K562 (cell line): Measurements from ENCODE around the gene PTPRE. TPM values are rescaled to one million over a fixed set of nuclear protein-coding genes. Genes with fewer than 3 reads are reported as not detected.

Experiments
- ATAC-seq: fragments of 200-7000 bp; cut with Tn5 transposase; 3 replicates; pipeline ENCODE4 v1.9.1; 2020; ENCODE audit warnings: moderate library complexity
- BruUV-seq: library from RNA; stranded (reverse); fragments of 400-500 nt; replicated peaks from 2 replicates; lab custom pipeline; 2021; lab: Mats Ljungman, UMichigan
- CTCF ChIA-PET: fragments of 300-600 bp; formaldehyde crosslinking; extraction: SDS; loops from one replicate; lab custom pipeline; 2021; ENCODE audit warnings: low intra/inter-chr PET ratio; lab: Yijun Ruan, JAX
- POLR2A ChIA-PET: fragments of 300-600, 350-650 bp; sonication (Branson Sonifier 250); formaldehyde crosslinking; extraction: SDS; loops from one replicate; lab custom pipeline; 2021; ENCODE audit warnings: antibody characterized with exemption, inconsistent platforms; lab: Yijun Ruan, JAX
- DNase-seq, 4 experiments: peaks; one replicate each; pipeline versions ENCODE4 v3.0.0 to v3.0.0-alpha.2; 2011 to 2018; ENCODE audit warnings: low spot score in 3 of 4, mixed read lengths in 3 of 4; ENCODE audit errors: extremely low read depth in 1 of 4
- FAIRE-seq: peaks from 2 replicates; lab custom pipeline; 2011; peaks lifted over from hg19 to GRCh38; lab: Jason Lieb, UNC
- H2AFZ ChIP-seq: 2 replicates; pipeline ENCODE4 v1.6.0; 2011; ENCODE audit warnings: low read depth, low read length, control low read depth, inconsistent platforms
- H3K27ac ChIP-seq: fragments of 200-600 bp; 3 replicates; pipeline ENCODE4 v1.8.0; 2011; ENCODE audit warnings: low read depth, mild to moderate bottlenecking, control low read depth, inconsistent platforms, low read length, moderate library complexity, mixed read lengths; ENCODE audit errors: extremely low read depth
- H3K27me3 ChIP-seq, 2 experiments: fragments of 300-600 bp in 1 of 2; 2 replicates in 1 of 2; 3 replicates in 1 of 2; pipeline versions ENCODE4 v1.6.0 to v1.8.0; 2011; ENCODE audit warnings: inconsistent platforms in 2 of 2, low read length in 2 of 2, mild to moderate bottlenecking in 1 of 2, mixed read lengths in 1 of 2, moderate library complexity in 1 of 2; ENCODE audit not compliant: control insufficient read depth in 2 of 2, insufficient read depth in 2 of 2
- H3K36me3 ChIP-seq: fragments of 300-600 bp; 3 replicates; pipeline ENCODE4 v1.8.0; 2011; ENCODE audit warnings: mild to moderate bottlenecking, low read length, inconsistent platforms; ENCODE audit not compliant: control insufficient read depth, insufficient read depth
- H3K4me1 ChIP-seq, 2 experiments: fragments of 200-600 bp in 1 of 2; replicated peaks in 1 of 2; 2 replicates in 1 of 2; 3 replicates in 1 of 2; pipeline versions ENCODE4 v1.5.1 to v1.8.0; 2011; ENCODE audit warnings: inconsistent platforms in 2 of 2, low read length in 2 of 2, mild to moderate bottlenecking in 1 of 2, mixed read lengths in 1 of 2, moderate library complexity in 1 of 2; ENCODE audit not compliant: control insufficient read depth in 2 of 2, insufficient read depth in 2 of 2
- H3K4me2 ChIP-seq: 2 replicates; pipeline ENCODE4 v1.6.1; 2011; ENCODE audit warnings: low read length, control low read depth, inconsistent platforms, mixed read lengths; ENCODE audit not compliant: insufficient read depth
- H3K4me3 ChIP-seq: fragments of 200-600 bp; sonication (generic), shearing (Covaris generic); 2 replicates; pipeline ENCODE4 v1.5.1; 2016; ENCODE audit warnings: control low read depth, inconsistent platforms
- H3K79me2 ChIP-seq: fragments of 200-600 bp; 3 replicates; pipeline ENCODE4 v1.8.0; 2011; ENCODE audit warnings: low read length, inconsistent platforms; ENCODE audit not compliant: control insufficient read depth, insufficient read depth
- H3K9ac ChIP-seq, 2 experiments: 2 replicates each; pipeline versions ENCODE4 v1.6.0 to v1.6.1; 2011; ENCODE audit warnings: low read depth in 2 of 2, low read length in 2 of 2, control low read depth in 1 of 2, inconsistent platforms in 1 of 2, mild to moderate bottlenecking in 1 of 2, mixed read lengths in 1 of 2; ENCODE audit not compliant: insufficient read depth in 1 of 2
- H3K9me1 ChIP-seq: one replicate; pipeline ENCODE4 v1.6.0; 2011; ENCODE audit warnings: inconsistent platforms, mild to moderate bottlenecking, low read length, moderate library complexity; ENCODE audit not compliant: control insufficient read depth, insufficient read depth
- H3K9me3 ChIP-seq: replicated peaks from 2 replicates; pipeline ENCODE4 v1.5.1; 2011; ENCODE audit warnings: low read depth, low read length, inconsistent platforms; ENCODE audit not compliant: control insufficient read depth, insufficient read depth
- H4K20me1 ChIP-seq: replicated peaks from 2 replicates; pipeline ENCODE4 v1.6.1; 2011; ENCODE audit warnings: low read length, inconsistent platforms, mixed read lengths; ENCODE audit not compliant: control insufficient read depth, insufficient read depth
- BCOR ChIP-seq: fragments of 450-650 bp; IDR thresholded peaks from 2 replicates; pipeline ENCODE4 v1.6.1; 2016
- CAMTA2 ChIP-seq: fragments of 250-450 bp; sonication (Bioruptor Pico); conservative IDR thresholded peaks from 2 replicates; pipeline ENCODE4 v1.5.1; 2022
- CHD2 ChIP-seq: IDR thresholded peaks from 2 replicates; pipeline ENCODE4 v1.6.1; 2011; ENCODE audit warnings: low read depth, low read length
- CLOCK ChIP-seq: fragments of 250-450 bp; sonication (Bioruptor Pico); IDR thresholded peaks from 2 replicates; pipeline ENCODE4 v1.4.0; 2020; ENCODE audit warnings: mild to moderate bottlenecking, moderate library complexity, borderline replicate concordance
- HLTF ChIP-seq: fragments of 450-650 bp; IDR thresholded peaks from 2 replicates; pipeline ENCODE4 v1.6.1; 2016
- HMGN3 ChIP-seq: IDR thresholded peaks from 2 replicates; pipeline ENCODE4 v1.6.1; 2011; ENCODE audit warnings: borderline replicate concordance, low read depth, mild to moderate bottlenecking, mixed read lengths, low read length; ENCODE audit not compliant: insufficient read length; ENCODE audit errors: extremely low read depth
- KAT7 ChIP-seq: sonication (generic); formaldehyde crosslinking; IDR thresholded peaks from 2 replicates; pipeline ENCODE4 v1.8.0; 2022; ENCODE audit warnings: missing genetic modification reagents, mild to moderate bottlenecking, borderline replicate concordance
- KHSRP ChIP-seq: fragments of 450-650 bp; IDR thresholded peaks from 2 replicates; pipeline ENCODE4 v1.6.1; 2017
- NFATC3 ChIP-seq: fragments of 450-650 bp; IDR thresholded peaks from 2 replicates; pipeline ENCODE4 v1.6.1; 2017; ENCODE audit warnings: mild to moderate bottlenecking
- NFRKB ChIP-seq: fragments of 450-650 bp; IDR thresholded peaks from 2 replicates; pipeline ENCODE4 v1.6.1; 2016; ENCODE audit warnings: low read depth
- SMAD3 ChIP-seq: fragments of 450-650 bp; formaldehyde crosslinking; conservative IDR thresholded peaks from 2 replicates; pipeline ENCODE4 v1.4.0; 2020; ENCODE audit warnings: mild to moderate bottlenecking
- SRSF7 ChIP-seq: fragments of 200-400 bp; formaldehyde crosslinking; optimal IDR thresholded peaks from 2 replicates; pipeline ENCODE3; 2017; ENCODE audit warnings: mild to moderate bottlenecking, low read depth, low read length
- TAF7 ChIP-seq: fragments of 450-650 bp; IDR thresholded peaks from 2 replicates; pipeline ENCODE4 v1.6.1; 2016; ENCODE audit warnings: missing genetic modification characterization, missing compliant biosample characterization
- TSC22D4 ChIP-seq: fragments of 450-650 bp; IDR thresholded peaks from 2 replicates; pipeline ENCODE4 v1.6.1; 2016; ENCODE audit warnings: missing genetic modification characterization, missing biosample characterization, control low read depth
- U2AF1 ChIP-seq: fragments of 200-400 bp; formaldehyde crosslinking; optimal IDR thresholded peaks from 2 replicates; pipeline ENCODE3; 2017; ENCODE audit warnings: mild to moderate bottlenecking, low read depth, low read length, moderate library complexity
- ZNF184 ChIP-seq: sonication (generic); formaldehyde crosslinking; IDR thresholded peaks from 2 replicates; pipeline ENCODE4 v1.5.0; 2020; ENCODE audit warnings: missing genetic modification reagents
- ZNF76 ChIP-seq: fragments of 250-450 bp; sonication (Bioruptor Pico); IDR thresholded peaks from 2 replicates; pipeline ENCODE4 v1.4.0; 2020; ENCODE audit warnings: mild to moderate bottlenecking, moderate library complexity, borderline replicate concordance
- ZSCAN32 ChIP-seq: fragments of 450-650 bp; formaldehyde crosslinking; IDR thresholded peaks from 2 replicates; pipeline ENCODE4 v1.4.0; 2020; ENCODE audit warnings: mild to moderate bottlenecking, moderate library complexity
- WGBS: fragments of 100-300 bp; shearing (Covaris generic); methylation state at CpG from one replicate; pipeline ENCODE4 v1.1.6; 2016; ENCODE audit warnings: low coverage, mixed read lengths; ENCODE audit not compliant: insufficient coverage; ENCODE audit errors: missing lambda C conversion rate; 5-methylcytosine and 5-hydroxymethylcytosine counted together
- in situ Hi-C: fragments of 300-500 bp; cut with MboI; formaldehyde crosslinking; loops from 4 replicates; pipeline ENCODE4 v1.15.0; 2018; ENCODE audit warnings: inconsistent platforms, mixed read lengths
- intact Hi-C: fragments of 100-400 bp; cut with micrococcal nuclease; formaldehyde crosslinking; loops from 2 replicates; pipeline ENCODE4 v1.14.2; 2022
- polyA plus RNA-seq, 8 experiments: library from polyadenylated mRNA; depleted of rRNA in 4 of 8; stranded (reverse) in 5 of 8; unstranded in 3 of 8; fragments of >200 nt; fragmentation: Nextera tagmentation in 2 of 8; fragmentation: Illumina TruSeq in 1 of 8; extraction: Ambion mirVana in 2 of 8; extraction: Trizol in 1 of 8; gene quantifications; 2 replicates each; pipeline versions ENCODE4 v1.2.1 to v1.2.3, GENCODE V29; 2011 to 2014; ENCODE audit warnings: inconsistent platforms in 1 of 8, missing spikeins in 1 of 8
- total RNA-seq, 7 experiments: library from RNA; depleted of rRNA in 6 of 7; stranded (reverse); fragments of >200 nt in 6 of 7; fragmentation: Illumina TruSeq in 2 of 7; extraction: Trizol in 2 of 7; gene quantifications; 2 replicates each; pipeline versions ENCODE4 v1.2.1 to v1.2.3, GENCODE V29; 2011 to 2021; ENCODE audit warnings: low replicate concordance in 1 of 7

PTPRE gene
- total and polyA plus RNA-seq, 9 of the 15 experiments (the other 6 are each of a cell fraction or from before 2014, with no cell fraction given): 0.01 to 0.13 (median 0.04) TPM; not detected in 4

- Histone ChIP-seq H3K27me3 (no peaks in the 10 kb centered on the region), H3K27ac (no peak overlapping the region), H3K79me2 (no peaks in the 10 kb centered on the region), H3K36me3 (no peaks in the 10 kb centered on the region), H3K9me3 (no peaks in the 10 kb centered on the region), H3K4me2 (no peak overlapping the region), H3K4me1 (no peaks in the 10 kb centered on the region; a peak in 1 of 5 replicates), H3K4me3 (no peak overlapping the region), H3K9me1 (no peaks in the 10 kb centered on the region), H2AFZ (no peak overlapping the region), H4K20me1 (no peaks in the 10 kb centered on the region), H3K9ac (no peak overlapping the region)
- BruUV-seq: no TSS peak
- ChIA-PET CTCF (no interaction called here), POLR2A (no interaction called here)
- DNase-seq: no peak
- in situ Hi-C loops: no loop called here
- no peak for FAIRE-seq
- TF ChIP-seq HMGN3 (no peak), TAF7 (no peak), NFRKB (no peak), U2AF1 (no peak), CAMTA2 (no peak), KAT7 (CRISPR knock-in tag) (no peak), ZSCAN32 (CRISPR knock-in tag) (no peak), NFATC3 (no peak), KHSRP (no peak), TSC22D4 (tag) (no peak), SRSF7 (no peak), ZNF76 (CRISPR knock-in tag) (no peak), BCOR (no peak), CLOCK (no peak), HLTF (no peak), CHD2 (no peak), SMAD3 (CRISPR knock-in tag) (no peak), ZNF184 (CRISPR knock-in tag) (no peak)
- ATAC-seq: no peak
- intact Hi-C loops: no loop called here
- 0% methylated on average over 4 of the region's 9 CpGs for WGBS
Measured at GRCh38 chr10:127978481-127978880, 71.6 kb downstream of the PTPRE start.
